A673 (cell line): ENCODE measurements around the gene SCGB1D1. TPM values are rescaled to one million over a fixed set of nuclear protein-coding genes. Genes with fewer than 3 reads are reported as not detected.

Experiments
- BruUV-seq: library from RNA; stranded (reverse); fragments of 400-500 nt; replicated peaks from 2 replicates; lab custom pipeline; 2021; lab: Mats Ljungman, UMichigan
- CTCF ChIA-PET: fragments of 300-600 bp; sonication (Branson Sonifier 250); formaldehyde crosslinking; loops from one replicate; lab custom pipeline; 2022; ENCODE audit warnings: antibody characterized with exemption; lab: Charles Lee
- POLR2A ChIA-PET: fragments of 300-600 bp; sonication (Branson Sonifier 250); formaldehyde crosslinking; loops from one replicate; lab custom pipeline; 2022; ENCODE audit warnings: antibody characterized with exemption; ENCODE audit not compliant: low non-redundant PET; lab: Charles Lee
- DNase-seq: peaks from one replicate; pipeline ENCODE4 v3.0.0-alpha.2; 2015; ENCODE audit warnings: low spot score
- H3K27ac ChIP-seq: fragments of 200-600 bp; sonication (generic); 2 replicates; pipeline ENCODE4 v1.5.1; 2016; ENCODE audit warnings: mixed run types, low read depth, mild to moderate bottlenecking, mixed read lengths, antibody characterized with exemption, low read length; ENCODE audit not compliant: poor library complexity, severe bottlenecking
- H3K27me3 ChIP-seq: fragments of 200-600 bp; sonication (generic); replicated peaks from 2 replicates; pipeline ENCODE4 v1.6.1; 2017; ENCODE audit warnings: mixed run types, low read depth, mild to moderate bottlenecking, mixed read lengths, antibody characterized with exemption, low read length; ENCODE audit not compliant: insufficient read depth, poor library complexity
- H3K36me3 ChIP-seq: fragments of 200-600 bp; sonication (generic); 2 replicates; pipeline ENCODE4 v1.6.1; 2016; ENCODE audit warnings: mixed run types, mild to moderate bottlenecking, mixed read lengths, antibody characterized with exemption, low read length; ENCODE audit not compliant: insufficient read depth, poor library complexity, severe bottlenecking
- H3K4me1 ChIP-seq: fragments of 200-600 bp; sonication (generic); 2 replicates; pipeline ENCODE4 v1.6.1; 2017; ENCODE audit warnings: mixed run types, mild to moderate bottlenecking, mixed read lengths, antibody characterized with exemption, low read length; ENCODE audit not compliant: insufficient read depth, poor library complexity, severe bottlenecking
- H3K4me3 ChIP-seq: fragments of 200-600 bp; sonication (generic); 2 replicates; pipeline ENCODE4 v1.5.1; 2016; ENCODE audit warnings: low read depth, mixed run types, mild to moderate bottlenecking, mixed read lengths, low read length; ENCODE audit not compliant: poor library complexity, severe bottlenecking
- H3K9me3 ChIP-seq: fragments of 200-600 bp; sonication (generic); 2 replicates; pipeline ENCODE4 v1.6.1; 2016; ENCODE audit warnings: mixed run types, low read depth, mild to moderate bottlenecking, mixed read lengths, antibody characterized with exemption, low read length; ENCODE audit not compliant: poor library complexity, severe bottlenecking
- EZH2 ChIP-seq: fragments of 200-600 bp; sonication (generic); IDR thresholded peaks from 2 replicates; pipeline ENCODE4 v1.6.1; 2017; ENCODE audit warnings: borderline replicate concordance, low read depth, mild to moderate bottlenecking, mixed read lengths, antibody characterized with exemption, low read length; ENCODE audit not compliant: poor library complexity, severe bottlenecking
- intact Hi-C: fragments of 100-400 bp; cut with micrococcal nuclease; formaldehyde crosslinking; loops from one replicate; pipeline ENCODE4 v1.10.0; 2022; ENCODE audit not compliant: unreplicated experiment
- total RNA-seq: library from RNA; stranded (reverse); gene quantifications from 2 replicates; pipeline ENCODE4 v1.2.3, GENCODE V29; 2021
- TF ChIP-seq, protein P1 (sequence below): fragments of 300-800, 200-600 bp; sonication (generic); conservative IDR thresholded peaks from 2 replicates; pipeline ENCODE4 v1.5.1; 2017; ENCODE audit warnings: low read depth, mild to moderate bottlenecking, antibody characterized with exemption, low read length, moderate library complexity, mixed read lengths

The SCGB1D1 gene
- total RNA-seq, 1 experiment from 2014 or later = not detected

DNA sequence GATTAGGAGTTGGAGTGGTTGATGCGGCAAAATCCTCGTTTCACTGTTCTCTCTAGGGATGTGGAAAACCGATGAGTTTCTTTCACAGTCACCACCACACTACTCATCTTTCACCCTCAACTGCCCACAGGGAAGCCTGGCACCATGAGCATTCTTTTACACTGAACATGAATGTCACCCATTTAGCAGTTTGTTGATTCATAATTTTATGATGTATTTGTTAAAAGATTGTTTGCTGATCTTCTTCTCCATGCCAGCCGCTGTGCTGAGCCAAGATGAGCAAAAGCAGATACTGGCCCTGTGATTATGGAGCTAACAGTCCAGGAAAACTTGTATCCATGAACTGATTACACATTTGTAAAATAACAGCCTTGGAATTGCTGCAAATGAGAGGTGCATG is 48.1 kb downstream of the SCGB1D1 start:
- H3K36me3 ChIP-seq = no peaks in the 10 kb centered on the region
- POLR2A ChIA-PET = no interaction called here
- no TSS peak for BruUV-seq
- TF ChIP-seq EZH2 = no peak
- TF ChIP-seq, protein P1, sequence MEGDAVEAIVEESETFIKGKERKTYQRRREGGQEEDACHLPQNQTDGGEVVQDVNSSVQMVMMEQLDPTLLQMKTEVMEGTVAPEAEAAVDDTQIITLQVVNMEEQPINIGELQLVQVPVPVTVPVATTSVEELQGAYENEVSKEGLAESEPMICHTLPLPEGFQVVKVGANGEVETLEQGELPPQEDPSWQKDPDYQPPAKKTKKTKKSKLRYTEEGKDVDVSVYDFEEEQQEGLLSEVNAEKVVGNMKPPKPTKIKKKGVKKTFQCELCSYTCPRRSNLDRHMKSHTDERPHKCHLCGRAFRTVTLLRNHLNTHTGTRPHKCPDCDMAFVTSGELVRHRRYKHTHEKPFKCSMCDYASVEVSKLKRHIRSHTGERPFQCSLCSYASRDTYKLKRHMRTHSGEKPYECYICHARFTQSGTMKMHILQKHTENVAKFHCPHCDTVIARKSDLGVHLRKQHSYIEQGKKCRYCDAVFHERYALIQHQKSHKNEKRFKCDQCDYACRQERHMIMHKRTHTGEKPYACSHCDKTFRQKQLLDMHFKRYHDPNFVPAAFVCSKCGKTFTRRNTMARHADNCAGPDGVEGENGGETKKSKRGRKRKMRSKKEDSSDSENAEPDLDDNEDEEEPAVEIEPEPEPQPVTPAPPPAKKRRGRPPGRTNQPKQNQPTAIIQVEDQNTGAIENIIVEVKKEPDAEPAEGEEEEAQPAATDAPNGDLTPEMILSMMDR = no peak
- H3K4me1 ChIP-seq = no peaks in the 10 kb centered on the region
- peaks cover 75% of the 10 kb centered on the region for H3K27me3 ChIP-seq
- no peak for DNase-seq
- no peak overlapping the region for H3K27ac ChIP-seq
- H3K4me3 ChIP-seq = no peak overlapping the region
- intact Hi-C loops = loop anchor here (5.0 kb wide), 1 partner anchor 74 kb away; no protein-coding TSS in a partner anchor
- no peaks in the 10 kb centered on the region for H3K9me3 ChIP-seq
- CTCF ChIA-PET = interaction anchor here (0.6 kb wide), 1 partner anchor 73 kb away, joined by 3 read pairs; no protein-coding TSS in a partner anchor

GRCh38 chr11:62241095-62241494 is 51.1 kb downstream of the SCGB1D1 start:
- H3K27ac ChIP-seq = no peak overlapping the region
- POLR2A ChIA-PET = no interaction called here
- TF ChIP-seq EZH2 = no peak
- TF ChIP-seq, protein P1 = no peak
- CTCF ChIA-PET = no interaction called here
- intact Hi-C loops = no loop called here
- DNase-seq = no peak
- peaks cover 50% of the 10 kb centered on the region for H3K27me3 ChIP-seq
- no peaks in the 10 kb centered on the region for H3K4me1 ChIP-seq
- H3K36me3 ChIP-seq = no peaks in the 10 kb centered on the region
- no TSS peak for BruUV-seq
- H3K9me3 ChIP-seq = no peaks in the 10 kb centered on the region
- H3K4me3 ChIP-seq = no peak overlapping the region

GRCh38 chr11:62242021-62242420 is 52.0 kb downstream of the SCGB1D1 start, which contains the start of gene SCGB1D2:
TSS of gene SCGB1D2 (plus strand) at chr11:62242239. CDS start at chr11:62242308, 69 bp downstream.
- BruUV-seq = no TSS peak
- no peak within 1 kb of the TSS for H3K4me3 ChIP-seq
- no peak within 1 kb of the TSS for H3K27ac ChIP-seq
- H3K9me3 ChIP-seq = no peaks in the 10 kb centered on the region
- H3K36me3 ChIP-seq = no peaks in the 10 kb centered on the region
- CTCF ChIA-PET = no interaction called here
- peaks cover 41% of the 10 kb centered on the region for H3K27me3 ChIP-seq
- POLR2A ChIA-PET = no interaction called here
- no peak for DNase-seq
- no peak for TF ChIP-seq EZH2
- TF ChIP-seq, protein P1 = no peak
- intact Hi-C loops = no loop called here
- no peaks in the 10 kb centered on the region for H3K4me1 ChIP-seq

Other genes with a start within 250 kb of the SCGB1D1 start
- 5.3 and 8.6 TPM in 2 replicates for gene BEST1, start 239.9 kb upstream of the SCGB1D1 start, total RNA-seq
- gene FTH1, start 222.6 kb upstream of the SCGB1D1 start, total RNA-seq = 2,291 and 2,484 TPM in 2 replicates
- 232 and 233 TPM in 2 replicates for gene INCENP, start 66.2 kb upstream of the SCGB1D1 start, total RNA-seq
- gene SCGB2A1, start 18.5 kb downstream of the SCGB1D1 start, total RNA-seq = not detected in 2 replicates
- not detected in 2 replicates for gene SCGB1D2, start 52.0 kb downstream of the SCGB1D1 start, total RNA-seq
- not detected in 2 replicates for gene SCGB2A2, start 79.9 kb downstream of the SCGB1D1 start, total RNA-seq
- gene SCGB1D4, start 108.9 kb downstream of the SCGB1D1 start, total RNA-seq = not detected in 2 replicates
- gene ASRGL1, start 147.2 kb downstream of the SCGB1D1 start, total RNA-seq = 37.7 and 40.1 TPM in 2 replicates
- gene SCGB1A1, start 228.8 kb downstream of the SCGB1D1 start, total RNA-seq = not detected in 2 replicates